ENCODE results near the gene PHTF1.

GRCh38 chr1:113666126-113666525, 93.2 kb downstream of the PHTF1 start:
- no peak for TF ChIP-seq CTCF (IDR thresholded peaks at IDR 0.05; ENCODE audit: low read depth, low read length, poor library complexity, severe bottlenecking)
- TF ChIP-seq EZH2phosphoT487 (IDR thresholded peaks at IDR 0.05; ENCODE audit: borderline replicate concordance, low read length) = no peak
